Stimulated activated CD4-positive, alpha-beta T cell treated with anti-CD3 and anti-CD28 coated beads, Interleukin-15, amount 100 ng/mL, for 48 hours (primary cell): ENCODE data around the gene ARFGAP1.

Experiments used
- DNase-seq, 2 donors: peaks; one replicate each; pipeline ENCODE4 v3.0.0-alpha.2; 2020; ENCODE audit warnings: low read depth in 2 of 2

Gene ARFGAP1

DNA sequence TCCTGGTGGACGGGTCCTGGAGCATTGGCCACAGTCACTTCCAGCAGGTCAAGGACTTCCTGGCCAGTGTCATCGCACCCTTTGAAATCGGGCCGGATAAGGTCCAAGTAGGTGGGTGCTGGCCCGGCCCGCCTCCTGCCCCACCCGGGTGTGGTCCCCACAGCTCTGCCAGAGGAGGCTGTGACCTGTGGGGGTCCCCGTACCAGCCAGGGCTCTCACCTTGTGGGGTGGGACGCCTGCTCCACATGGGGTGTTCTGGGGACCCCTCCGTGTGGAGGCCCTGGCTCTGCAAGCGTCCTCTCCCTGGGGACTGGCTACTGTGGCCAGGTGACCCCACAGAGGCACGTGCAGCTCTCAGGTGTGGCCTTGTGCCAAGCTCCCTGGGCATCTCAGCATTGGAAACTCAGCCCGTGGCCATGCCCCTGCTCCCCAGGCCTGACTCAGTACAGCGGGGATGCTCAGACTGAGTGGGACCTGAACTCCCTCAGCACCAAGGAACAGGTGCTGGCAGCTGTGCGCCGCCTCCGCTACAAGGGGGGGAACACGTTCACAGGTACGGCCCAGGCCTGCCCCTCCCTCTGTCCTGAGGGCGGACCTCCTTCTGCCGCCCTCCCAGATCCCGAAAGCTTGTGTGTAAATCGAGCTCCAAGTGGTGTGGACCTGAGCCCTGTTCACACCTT lies 35.1 kb downstream of the ARFGAP1 start:
- DNase-seq, result no peak

DNA sequence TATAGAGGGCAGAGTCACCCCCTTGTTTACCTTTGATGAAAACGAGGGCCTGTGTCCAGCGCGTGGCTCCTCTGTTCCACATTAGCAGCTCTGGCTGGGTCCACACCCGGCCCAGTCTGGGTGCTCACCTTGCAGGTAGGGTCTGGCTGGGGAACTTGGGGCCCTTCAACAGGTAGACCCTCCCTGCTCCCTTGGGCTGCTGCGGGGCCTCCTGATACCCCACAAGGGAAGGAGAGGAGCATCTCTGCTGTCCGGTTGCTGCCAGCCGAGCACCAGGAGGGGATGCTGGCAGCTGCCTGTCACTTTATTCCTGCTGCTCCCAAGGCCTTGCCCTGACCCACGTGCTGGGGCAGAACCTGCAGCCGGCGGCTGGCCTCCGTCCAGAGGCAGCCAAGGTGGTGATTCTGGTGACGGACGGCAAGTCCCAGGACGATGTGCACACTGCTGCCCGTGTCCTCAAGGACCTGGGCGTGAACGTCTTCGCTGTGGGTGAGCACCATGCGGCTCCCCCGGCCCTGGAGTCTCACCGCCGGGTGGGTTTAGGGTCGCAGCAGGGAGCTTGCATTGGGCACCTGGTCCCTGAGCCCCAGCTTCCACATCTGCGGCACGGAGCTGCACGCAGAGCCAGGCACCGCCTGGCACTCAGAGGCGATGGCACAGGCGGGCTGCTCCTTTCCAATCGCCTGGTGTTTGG lies 35.8 kb downstream of the ARFGAP1 start:
- DNase-seq, result no peak

DNA sequence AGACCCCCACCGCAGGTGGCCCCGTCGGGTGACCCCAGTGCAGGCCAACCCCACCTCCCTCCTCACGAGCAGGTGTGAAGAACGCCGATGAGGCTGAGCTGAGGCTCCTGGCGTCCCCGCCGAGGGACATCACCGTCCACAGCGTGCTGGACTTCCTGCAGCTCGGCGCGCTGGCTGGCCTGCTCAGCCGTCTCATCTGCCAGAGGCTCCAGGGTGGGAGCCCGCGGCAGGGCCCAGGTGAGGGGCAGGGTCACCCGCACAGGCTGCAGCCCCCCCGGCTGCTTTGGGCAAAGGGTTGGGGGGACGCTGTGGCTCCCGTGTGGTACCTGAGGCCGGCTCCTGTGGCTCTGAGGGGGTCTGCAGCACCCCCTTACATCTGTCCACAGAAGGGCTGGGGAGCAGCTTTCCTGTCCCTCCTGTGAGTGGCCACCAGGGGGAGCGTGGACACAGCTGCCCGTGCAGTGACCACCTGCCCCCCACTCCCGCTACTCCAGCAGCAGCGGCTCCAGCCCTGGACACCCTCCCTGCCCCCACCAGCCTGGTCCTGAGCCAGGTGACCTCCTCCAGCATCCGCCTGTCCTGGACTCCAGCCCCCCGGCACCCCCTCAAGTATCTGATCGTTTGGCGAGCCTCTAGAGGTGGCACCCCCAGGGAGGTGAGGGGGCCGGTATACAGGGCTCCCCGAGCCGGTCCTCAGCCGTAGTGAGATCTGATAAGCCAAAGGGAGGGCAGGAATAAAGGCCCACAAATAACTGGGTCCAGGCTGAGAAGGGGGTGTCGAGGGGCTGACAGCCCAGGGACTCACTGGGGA lies 36.9 kb downstream of the ARFGAP1 start:
- peak in 1 of 2 donors; percentile 15 for DNase-seq

DNA sequence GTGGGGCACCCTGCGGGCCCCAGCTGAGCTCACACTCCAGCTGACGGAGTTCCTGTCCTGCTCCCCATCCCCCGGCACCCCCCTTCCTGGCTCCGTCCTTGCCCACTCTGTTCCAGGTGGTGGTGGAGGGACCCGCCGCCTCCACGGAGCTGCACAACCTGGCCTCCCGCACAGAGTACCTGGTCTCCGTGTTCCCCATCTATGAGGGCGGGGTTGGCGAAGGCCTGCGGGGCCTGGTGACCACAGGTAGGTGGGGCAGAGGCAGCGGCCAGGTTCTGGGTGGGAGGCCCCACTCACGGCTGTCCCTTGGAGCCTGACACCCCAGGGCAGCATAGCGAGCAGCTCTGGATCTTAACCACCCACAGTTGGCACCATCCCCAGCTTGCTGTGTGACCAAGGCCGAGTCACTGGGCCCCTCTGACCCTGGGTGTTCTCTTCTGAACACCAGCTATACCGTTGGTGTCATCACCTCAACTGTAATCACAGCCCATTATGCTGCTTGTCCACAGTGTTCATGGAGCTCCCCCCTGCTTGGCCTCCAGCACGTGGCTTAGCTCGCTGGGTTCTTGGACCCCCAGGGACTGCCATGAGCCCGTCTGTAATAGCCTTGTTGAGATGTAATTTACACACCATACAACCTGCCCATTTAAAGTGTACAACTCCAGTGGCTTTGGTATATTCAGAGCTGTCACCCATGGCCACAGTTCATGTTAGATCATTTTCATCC lies 37.8 kb downstream of the ARFGAP1 start:
- DNase-seq, result no peak

DNA sequence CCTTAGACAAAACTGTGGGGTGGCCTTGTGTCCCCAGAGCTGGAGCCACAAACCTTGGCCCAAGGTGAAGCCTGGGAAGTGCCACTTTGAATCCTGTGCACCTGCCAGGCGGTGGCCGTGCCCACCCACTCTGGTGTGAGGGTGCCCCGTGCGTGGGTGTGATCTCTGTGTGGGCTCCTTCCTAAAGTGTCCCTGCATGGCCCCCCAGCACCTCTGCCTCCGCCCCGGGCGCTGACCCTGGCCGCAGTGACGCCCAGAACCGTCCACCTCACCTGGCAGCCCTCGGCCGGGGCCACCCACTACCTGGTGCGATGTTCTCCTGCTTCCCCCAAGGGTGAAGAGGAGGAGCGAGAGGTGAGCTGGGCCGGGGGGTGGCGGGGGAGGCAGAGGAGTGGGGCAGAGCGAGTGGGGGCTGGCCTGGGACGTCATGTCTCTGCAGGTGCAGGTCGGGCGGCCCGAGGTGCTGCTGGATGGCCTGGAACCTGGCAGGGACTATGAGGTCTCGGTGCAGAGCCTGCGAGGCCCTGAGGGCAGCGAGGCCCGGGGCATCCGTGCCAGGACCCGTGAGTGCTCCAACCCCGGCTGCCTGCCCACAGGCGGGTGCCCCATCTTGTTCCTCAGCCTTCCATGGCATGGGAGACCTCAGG lies 38.7 kb downstream of the ARFGAP1 start:
- no peak for DNase-seq

DNA sequence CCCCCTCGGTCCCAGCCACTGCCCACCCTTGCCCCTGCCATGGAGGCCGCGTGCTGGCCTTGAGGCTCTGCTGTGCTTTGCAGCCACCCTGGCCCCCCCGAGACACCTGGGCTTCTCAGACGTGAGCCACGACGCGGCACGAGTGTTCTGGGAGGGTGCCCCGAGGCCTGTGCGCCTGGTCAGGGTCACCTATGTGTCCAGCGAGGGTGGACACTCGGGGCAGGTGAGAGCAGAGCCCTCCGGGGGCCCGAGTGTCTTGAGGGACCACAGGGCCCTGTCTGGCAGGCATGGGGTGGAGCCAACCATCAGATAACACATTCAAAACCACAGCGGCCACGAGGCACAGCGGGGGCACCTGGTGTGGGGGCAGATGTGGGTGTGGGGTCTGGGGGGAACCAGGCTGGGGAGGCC lies 39.2 kb downstream of the ARFGAP1 start:
- no peak for DNase-seq

DNA sequence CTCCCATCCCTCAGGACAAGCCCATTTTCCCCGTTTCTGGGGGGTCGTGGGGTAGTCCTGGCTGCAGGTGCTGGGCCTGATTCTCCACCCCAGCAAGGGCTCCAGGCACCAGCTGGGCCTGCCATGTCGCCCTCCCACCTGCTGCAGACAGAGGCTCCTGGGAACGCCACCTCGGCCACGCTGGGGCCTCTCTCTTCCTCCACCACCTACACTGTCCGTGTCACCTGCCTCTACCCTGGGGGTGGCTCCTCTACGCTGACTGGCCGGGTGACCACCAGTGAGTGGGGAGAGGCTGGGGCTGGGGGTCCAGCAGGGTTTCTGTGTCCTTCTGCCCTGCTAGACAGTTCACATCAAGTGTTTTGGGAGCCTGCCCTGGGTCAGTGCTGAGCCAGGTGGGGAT lies 39.7 kb downstream of the ARFGAP1 start:
- no peak for DNase-seq

DNA sequence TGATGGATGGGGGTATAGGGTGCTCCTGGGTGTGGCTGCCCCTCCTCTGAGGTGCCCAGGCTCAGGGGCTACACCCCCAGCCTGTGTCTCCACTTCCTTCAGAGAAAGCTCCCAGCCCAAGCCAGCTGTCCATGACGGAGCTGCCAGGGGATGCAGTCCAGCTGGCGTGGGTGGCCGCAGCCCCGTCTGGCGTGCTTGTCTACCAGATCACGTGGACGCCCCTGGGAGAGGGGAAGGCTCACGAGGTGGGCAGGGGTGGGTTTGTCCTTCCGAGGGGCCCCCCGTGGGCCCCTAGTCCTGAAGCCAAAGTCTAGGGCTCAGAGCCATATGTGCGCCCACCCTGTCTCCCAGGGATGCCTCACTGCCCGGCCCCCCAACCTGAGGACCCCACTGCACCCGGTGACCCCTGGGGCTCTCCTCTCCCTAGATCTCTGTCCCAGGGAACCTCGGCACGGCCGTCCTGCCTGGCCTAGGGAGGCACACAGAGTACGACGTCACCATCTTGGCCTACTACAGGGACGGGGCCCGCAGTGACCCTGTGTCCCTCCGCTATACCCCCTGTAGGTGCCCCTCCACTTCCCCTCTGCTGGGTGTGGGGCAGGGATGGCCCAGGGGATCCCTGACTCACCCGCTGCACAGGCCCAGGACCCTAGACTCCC lies 40.2 kb downstream of the ARFGAP1 start:
- no peak for DNase-seq

DNA sequence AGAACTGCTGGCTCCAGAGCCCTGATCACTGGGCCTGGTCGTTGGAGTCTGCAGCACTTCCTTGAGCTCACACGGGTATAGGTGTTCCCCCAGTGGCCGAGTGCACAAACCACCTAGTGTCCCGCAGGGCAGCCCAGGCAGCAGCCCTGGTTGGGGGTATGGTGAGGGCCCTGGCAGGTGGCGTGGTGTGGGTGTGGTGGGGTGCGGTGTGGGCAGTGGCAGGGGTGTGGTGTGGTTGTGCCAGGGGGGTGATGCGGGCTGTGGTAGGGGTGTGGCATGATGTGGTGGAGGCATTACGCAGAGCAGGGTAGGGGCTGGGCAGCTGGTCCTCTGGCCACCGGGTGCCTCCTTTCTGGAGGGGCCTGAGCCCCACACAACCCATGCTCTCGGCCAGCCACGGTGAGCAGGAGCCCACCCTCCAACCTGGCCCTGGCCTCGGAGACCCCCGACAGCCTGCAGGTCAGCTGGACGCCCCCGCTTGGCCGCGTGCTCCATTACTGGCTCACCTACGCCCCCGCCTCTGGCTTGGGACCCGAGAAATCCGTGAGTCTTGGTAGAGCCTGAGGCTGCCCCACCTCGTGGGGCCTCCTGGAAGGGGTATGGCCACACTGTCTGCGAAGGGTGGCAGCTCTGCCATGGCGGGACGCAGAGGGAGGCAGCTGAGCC lies 40.9 kb downstream of the ARFGAP1 start:
- DNase-seq, result no peak

DNA sequence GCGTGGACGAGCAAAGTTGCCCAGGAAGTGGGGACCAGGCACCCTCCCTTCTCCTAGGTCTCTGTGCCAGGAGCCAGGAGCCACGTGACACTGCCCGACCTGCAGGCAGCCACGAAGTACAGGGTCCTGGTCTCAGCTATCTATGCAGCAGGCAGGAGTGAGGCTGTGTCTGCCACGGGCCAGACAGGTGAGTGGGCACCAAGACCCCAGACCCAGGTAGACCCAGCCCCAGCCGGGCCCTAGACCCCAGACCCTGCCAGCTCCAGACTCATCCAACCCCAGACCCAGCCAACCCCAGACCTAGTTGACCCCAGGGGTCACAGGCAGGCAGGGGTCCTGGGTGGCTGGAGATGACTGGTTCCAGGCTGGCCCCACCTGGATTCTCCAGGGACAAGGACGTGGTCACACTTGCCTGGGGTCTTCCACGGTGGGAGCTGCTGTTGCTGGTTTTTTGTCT lies 41.4 kb downstream of the ARFGAP1 start:
- DNase-seq, result no peak

DNA sequence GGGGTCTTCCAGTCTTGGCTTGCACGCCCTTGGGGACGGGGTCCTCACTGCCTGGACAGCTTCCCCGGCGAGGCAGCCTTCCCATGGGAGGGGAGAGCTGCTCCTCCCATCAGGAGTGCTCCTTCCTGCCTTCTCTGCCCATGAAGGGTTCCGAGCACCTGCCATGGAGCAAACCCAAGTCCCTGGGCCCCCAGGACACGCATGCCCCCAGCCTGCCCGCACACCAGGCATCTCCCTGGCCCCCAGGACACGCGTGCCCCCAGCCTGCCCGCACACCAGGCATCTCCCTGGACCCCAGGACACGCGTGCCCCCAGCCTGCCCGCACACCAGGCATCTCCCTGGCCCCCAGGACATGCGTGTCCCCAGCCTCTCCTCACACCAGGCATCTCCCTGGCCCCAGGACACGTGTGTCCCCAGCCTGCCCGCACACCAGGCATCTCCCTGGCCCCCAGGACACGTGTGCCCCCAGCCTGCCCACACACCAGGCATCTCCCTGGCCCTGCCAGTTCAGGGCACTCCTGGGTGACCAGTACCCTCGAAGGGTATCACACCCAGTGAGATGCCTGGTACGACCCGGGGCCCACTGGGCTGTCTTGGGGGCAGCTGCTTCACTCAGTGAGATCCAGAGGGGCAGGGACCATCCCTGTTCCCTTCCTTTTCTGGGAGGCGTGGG lies 42.1 kb downstream of the ARFGAP1 start:
- DNase-seq, result no peak

DNA sequence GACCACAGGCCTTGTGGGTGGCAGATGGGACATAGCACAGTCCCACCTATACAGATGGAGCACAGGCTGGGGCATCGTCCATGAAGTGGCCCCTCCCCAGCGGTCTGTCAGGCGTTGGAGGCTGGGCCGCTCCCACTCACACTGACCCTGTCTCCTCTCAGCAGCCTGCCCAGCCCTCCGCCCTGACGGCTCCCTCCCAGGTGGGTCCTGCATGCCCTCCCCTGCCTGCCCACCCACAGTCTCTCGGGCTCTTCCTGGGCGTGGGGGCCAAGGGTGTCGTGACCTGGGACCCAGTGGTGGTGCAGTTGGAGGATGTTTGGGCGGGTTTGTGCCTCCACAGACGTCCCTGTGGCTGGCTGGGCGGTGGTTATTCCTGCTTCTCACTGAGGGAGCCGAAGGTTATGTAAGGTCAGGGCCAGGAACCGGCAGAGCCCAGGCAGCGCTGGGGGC lies 42.7 kb downstream of the ARFGAP1 start:
- DNase-seq, result no peak

DNA sequence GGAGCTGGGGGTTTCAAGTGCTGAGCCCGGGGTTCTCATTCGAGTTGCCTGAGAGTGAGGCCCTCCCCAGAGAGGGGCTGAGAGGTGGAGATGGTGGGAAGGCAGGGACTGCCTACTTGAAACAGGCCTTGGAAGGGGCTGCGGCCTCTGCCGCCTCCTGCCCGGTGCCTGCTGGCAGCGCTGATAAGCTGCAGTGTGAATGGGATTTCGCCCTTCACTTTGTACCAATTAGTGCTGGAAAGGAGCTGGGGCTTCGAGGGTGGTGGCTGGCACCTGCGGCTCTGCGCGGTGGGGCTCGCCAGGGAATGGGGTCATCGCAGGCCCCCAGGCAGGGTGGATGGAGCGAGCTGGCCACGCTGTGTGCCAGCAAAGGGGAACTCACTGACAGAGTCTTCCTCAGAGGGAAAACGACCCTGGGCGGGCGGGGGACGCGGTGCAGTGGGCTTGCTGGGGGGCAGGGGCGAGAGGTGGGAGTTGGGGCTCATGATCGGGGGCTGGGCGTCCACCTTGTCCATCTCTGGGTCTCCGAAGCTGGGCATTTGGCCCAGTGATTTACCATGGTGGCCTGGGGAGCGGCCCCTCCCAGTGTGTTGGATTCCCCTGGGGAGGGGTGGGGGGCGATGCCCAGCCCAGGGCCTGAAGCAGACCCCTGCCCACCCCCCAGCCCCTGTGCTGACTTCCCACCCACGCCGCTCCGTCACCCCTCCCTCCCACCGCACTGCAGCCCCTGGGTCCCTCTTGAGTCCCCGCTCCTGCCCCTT lies 43.3 kb downstream of the ARFGAP1 start:
- DNase-seq, result no peak

DNA sequence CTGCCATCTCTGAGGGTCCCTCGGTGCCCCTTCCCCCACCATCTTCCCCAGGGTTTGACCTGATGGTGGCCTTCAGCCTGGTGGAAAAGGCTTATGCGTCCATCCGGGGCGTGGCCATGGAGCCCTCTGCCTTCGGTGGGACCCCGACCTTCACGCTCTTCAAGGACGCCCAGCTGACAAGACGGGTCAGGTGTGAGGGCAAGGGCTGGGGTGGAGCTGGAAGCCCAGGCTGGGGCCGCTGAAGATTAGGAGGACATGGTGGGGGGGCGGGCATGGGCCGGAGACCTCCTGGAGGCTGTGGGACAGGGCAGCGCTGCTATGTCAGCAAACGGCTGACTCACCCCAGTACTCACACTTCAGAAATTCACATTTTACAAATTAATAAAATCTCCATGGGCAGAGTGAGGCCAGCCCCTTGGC lies 43.9 kb downstream of the ARFGAP1 start:
- no peak for DNase-seq

DNA sequence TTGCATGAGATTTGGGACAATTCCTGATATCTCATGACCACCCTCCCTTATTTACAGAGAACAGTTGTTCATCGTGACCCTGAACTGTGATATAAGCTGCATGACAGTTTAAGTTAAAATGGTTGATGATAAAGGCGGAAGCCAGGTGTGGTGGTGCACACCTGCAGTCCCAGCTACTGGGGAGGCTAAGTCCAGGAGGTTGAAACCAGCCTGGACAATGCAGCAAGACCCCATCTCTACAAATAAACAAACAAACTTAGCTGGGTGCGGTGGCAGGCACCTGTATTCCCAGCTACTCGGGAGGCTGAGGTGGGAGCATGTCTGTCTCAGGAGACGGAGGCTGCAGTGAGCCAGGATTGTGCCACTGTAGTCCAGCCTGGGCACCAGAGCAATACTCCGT lies 44.4 kb downstream of the ARFGAP1 start:
- DNase-seq, result no peak

DNA sequence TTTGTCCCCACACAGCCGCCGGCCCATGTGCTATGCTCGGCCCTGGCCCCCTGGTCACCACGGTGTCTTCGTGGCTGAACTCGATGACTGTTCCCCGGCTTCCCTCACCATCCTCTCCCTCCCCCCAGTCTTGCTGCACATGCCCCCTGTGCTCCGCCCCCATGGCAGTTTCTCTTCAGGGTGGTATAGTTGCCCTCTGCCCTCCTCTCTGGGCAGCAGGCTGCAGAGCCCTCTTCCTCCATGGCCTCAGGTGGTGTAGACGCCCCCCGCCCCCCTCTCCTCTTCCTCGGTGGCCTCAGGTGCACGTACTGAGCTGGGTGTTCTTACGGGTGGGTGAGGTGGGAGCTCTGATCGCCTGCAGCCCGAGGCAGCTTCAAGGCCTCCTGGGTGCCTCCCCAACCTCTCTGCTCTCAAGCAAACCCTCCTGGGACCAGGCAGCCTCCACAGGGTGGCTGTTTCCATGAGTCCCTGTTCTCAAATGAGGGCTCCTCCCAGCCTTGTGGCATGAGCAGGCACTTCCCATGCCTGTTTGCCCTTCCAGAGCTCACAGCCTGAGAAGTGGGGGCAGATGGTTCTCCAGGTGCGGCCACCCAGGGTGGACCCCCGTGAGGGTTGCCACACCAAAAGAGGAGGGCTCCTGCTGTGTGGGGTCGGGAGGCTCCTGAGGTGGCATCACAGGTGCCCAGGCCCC lies 45.1 kb downstream of the ARFGAP1 start:
- no peak for DNase-seq

DNA sequence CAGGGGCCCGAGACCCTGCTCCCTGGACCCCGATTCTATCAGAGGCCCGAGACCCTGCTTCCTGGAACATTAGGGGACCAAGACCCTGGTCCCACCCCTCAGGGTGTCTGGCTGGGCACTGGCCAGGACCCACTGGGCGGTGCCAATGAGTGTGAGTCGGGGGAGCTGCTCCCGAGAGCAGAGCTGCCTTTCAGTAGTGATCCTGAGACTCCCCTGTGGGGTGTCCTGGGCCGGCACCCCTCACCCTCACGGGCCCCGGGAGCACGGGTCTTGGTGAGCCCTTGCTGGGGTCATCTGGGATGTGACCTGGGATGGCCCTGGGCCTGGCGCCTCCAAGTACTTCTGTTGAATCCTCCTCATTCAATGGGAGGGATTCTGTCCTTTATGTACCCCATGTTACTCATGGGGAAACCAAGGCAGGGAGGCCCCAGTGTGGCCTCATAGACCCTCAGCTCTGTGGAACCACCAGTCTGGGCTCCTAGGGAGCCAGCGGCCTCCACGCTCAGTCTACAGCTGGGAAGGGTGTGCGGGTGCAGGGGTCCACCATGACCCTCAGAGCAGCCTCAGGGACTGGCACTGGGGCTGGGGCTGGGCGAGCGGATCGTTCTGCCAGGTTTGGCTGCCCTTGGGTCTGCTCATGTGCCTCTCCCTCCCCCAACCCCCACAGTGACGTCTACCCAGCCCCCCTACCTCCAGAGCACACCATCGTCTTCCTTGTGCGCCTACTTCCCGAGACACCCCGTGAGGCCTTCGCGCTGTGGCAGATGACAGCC lies 46.0 kb downstream of the ARFGAP1 start:
- DNase-seq, result no peak
